PFSK-1 (cell line): Measurements from ENCODE around the gene F11.

Experiments used
- FOXP2 ChIP-seq: optimal IDR thresholded peaks from 2 replicates; pipeline ENCODE3; 2011; ENCODE audit warnings: borderline replicate concordance, control low read depth, inconsistent platforms; ENCODE audit not compliant: insufficient read depth; ENCODE audit errors: extremely low read length, extremely low read depth
- POLR2AphosphoS5 ChIP-seq: IDR thresholded peaks from 2 replicates; pipeline ENCODE4 v1.6.1; 2012; ENCODE audit warnings: low read depth, mild to moderate bottlenecking, control low read depth, low read length, moderate library complexity
- SIN3A ChIP-seq: IDR thresholded peaks from 2 replicates; pipeline ENCODE4 v1.6.1; 2012; ENCODE audit warnings: mild to moderate bottlenecking, low read length, moderate library complexity, borderline replicate concordance; ENCODE audit not compliant: insufficient read depth
- TAF1 ChIP-seq: IDR thresholded peaks from 2 replicates; pipeline ENCODE4 v1.6.1; 2012; ENCODE audit warnings: low read length, control low read depth, borderline replicate concordance; ENCODE audit not compliant: insufficient read depth
- TF ChIP-seq, protein P1 (sequence below), 2 experiments: IDR thresholded peaks; 2 replicates each; pipeline versions ENCODE4 v1.6.1 to v1.8.0; 2011 to 2012; ENCODE audit warnings: low read depth in 2 of 2, low read length in 2 of 2, control low read depth in 1 of 2, inconsistent platforms in 1 of 2, mild to moderate bottlenecking in 1 of 2, moderate library complexity in 1 of 2; ENCODE audit not compliant: insufficient read depth in 1 of 2

DNA sequence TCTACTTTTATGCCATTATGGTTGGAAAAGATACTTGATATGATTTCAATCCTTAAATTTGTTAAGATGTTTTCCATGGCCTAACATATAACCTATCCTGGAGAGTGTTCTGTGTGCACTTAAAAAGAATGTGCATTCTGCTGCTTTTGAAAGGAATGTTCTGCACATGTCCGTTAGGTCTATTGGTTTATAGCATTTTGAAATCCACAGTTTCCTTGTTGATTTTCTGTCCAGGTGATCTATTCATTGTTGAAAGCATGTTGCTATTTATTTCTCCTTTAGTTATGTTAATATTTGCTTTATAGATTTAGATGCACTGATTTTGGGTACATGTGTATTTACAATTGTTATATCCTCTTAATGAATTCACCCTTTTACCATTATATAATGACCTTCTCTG, 44.4 kb upstream of the F11 start:
- no peak for TF ChIP-seq TAF1
- TF ChIP-seq SIN3A, result no peak
- no peak for TF ChIP-seq POLR2AphosphoS5
- no peak for TF ChIP-seq FOXP2
- TF ChIP-seq, protein P1, sequence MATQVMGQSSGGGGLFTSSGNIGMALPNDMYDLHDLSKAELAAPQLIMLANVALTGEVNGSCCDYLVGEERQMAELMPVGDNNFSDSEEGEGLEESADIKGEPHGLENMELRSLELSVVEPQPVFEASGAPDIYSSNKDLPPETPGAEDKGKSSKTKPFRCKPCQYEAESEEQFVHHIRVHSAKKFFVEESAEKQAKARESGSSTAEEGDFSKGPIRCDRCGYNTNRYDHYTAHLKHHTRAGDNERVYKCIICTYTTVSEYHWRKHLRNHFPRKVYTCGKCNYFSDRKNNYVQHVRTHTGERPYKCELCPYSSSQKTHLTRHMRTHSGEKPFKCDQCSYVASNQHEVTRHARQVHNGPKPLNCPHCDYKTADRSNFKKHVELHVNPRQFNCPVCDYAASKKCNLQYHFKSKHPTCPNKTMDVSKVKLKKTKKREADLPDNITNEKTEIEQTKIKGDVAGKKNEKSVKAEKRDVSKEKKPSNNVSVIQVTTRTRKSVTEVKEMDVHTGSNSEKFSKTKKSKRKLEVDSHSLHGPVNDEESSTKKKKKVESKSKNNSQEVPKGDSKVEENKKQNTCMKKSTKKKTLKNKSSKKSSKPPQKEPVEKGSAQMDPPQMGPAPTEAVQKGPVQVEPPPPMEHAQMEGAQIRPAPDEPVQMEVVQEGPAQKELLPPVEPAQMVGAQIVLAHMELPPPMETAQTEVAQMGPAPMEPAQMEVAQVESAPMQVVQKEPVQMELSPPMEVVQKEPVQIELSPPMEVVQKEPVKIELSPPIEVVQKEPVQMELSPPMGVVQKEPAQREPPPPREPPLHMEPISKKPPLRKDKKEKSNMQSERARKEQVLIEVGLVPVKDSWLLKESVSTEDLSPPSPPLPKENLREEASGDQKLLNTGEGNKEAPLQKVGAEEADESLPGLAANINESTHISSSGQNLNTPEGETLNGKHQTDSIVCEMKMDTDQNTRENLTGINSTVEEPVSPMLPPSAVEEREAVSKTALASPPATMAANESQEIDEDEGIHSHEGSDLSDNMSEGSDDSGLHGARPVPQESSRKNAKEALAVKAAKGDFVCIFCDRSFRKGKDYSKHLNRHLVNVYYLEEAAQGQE (IDR thresholded peaks at IDR 0.05; ENCODE audit: insufficient read depth in 1 of 2, low read depth in 2 of 2, low read length in 2 of 2), result no peak
